Prostate gland (tissue), 2 donors: Measurements from ENCODE around the gene FSIP1.

Experiments
- POLR2A ChIP-seq: fragments of 450-650 bp; IDR thresholded peaks from one replicate; pipeline ENCODE4 v1.6.1; 2016; ENCODE audit warnings: antibody characterized with exemption, mild to moderate bottlenecking
- POLR2AphosphoS5 ChIP-seq: sonication (generic); formaldehyde crosslinking; IDR thresholded peaks from one replicate; pipeline ENCODE4 v1.6.1; 2017; ENCODE audit warnings: antibody characterized with exemption
- TF ChIP-seq, protein P1 (sequence below), 4 experiments: fragments of 200-600 bp in 2 of 4; fragments of 450-650 bp in 2 of 4; sonication (generic) in 2 of 4; IDR thresholded peaks; 1 replicate in 3 of 4; 2 replicates in 1 of 4; pipeline ENCODE4 v1.5.1; 2016 to 2019; ENCODE audit warnings: antibody characterized with exemption in 4 of 4, mild to moderate bottlenecking in 2 of 4, moderate library complexity in 2 of 4

DNA sequence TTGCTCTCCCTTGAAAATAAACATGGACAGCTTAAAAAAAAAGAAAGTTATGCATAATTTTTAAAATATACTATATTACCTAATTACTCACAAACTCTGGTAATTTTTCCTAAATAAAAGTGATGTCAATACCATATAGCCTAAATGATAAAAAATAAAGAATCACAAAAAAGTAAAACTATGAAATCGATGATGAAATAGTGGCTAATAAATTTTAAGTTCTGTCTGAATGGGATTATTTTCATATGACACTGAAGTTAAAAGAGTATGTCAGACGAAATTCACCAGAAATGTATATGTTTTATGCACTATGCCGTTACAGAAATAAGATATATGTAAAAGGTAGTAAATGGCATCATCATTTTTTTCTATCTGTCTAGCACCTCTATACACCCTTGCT is 51.4 kb downstream of the FSIP1 start:
- TF ChIP-seq, protein P1, sequence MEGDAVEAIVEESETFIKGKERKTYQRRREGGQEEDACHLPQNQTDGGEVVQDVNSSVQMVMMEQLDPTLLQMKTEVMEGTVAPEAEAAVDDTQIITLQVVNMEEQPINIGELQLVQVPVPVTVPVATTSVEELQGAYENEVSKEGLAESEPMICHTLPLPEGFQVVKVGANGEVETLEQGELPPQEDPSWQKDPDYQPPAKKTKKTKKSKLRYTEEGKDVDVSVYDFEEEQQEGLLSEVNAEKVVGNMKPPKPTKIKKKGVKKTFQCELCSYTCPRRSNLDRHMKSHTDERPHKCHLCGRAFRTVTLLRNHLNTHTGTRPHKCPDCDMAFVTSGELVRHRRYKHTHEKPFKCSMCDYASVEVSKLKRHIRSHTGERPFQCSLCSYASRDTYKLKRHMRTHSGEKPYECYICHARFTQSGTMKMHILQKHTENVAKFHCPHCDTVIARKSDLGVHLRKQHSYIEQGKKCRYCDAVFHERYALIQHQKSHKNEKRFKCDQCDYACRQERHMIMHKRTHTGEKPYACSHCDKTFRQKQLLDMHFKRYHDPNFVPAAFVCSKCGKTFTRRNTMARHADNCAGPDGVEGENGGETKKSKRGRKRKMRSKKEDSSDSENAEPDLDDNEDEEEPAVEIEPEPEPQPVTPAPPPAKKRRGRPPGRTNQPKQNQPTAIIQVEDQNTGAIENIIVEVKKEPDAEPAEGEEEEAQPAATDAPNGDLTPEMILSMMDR (IDR thresholded peaks at IDR 0.05), result no peak
- no peak for TF ChIP-seq POLR2A
- no peak for TF ChIP-seq POLR2AphosphoS5
